GM12878 (cell line): Measurements from ENCODE around the gene TXNDC16. TPM values are rescaled to one million over a fixed set of nuclear protein-coding genes. Genes with fewer than 3 reads are reported as not detected.

Source experiments
- ATAC-seq: fragments of 200-7000 bp; cut with Tn5 transposase; 3 replicates; pipeline ENCODE4 v1.9.1; 2020; ENCODE audit warnings: mild to moderate bottlenecking, moderate library complexity
- BruUV-seq: library from RNA; stranded (reverse); fragments of 400-500 nt; replicated peaks from 2 replicates; lab custom pipeline; 2021; lab: Mats Ljungman, UMichigan
- CTCF ChIA-PET: fragments of 300-600 bp; sonication (Branson Sonifier 250); formaldehyde crosslinking; extraction: SDS; loops from one replicate; lab custom pipeline; 2021; ENCODE audit warnings: inconsistent platforms; lab: Yijun Ruan, JAX
- POLR2A ChIA-PET: fragments of 350-600 bp; formaldehyde crosslinking; extraction: SDS; loops from one replicate; lab custom pipeline; 2021; ENCODE audit warnings: inconsistent platforms; lab: Charles Lee
- RAD21 ChIA-PET: fragments of 300-600 bp; sonication (Branson Sonifier 250); formaldehyde crosslinking; loops from one replicate; lab custom pipeline; 2023; ENCODE audit warnings: antibody characterized with exemption; ENCODE audit not compliant: unreplicated experiment; lab: Charles Lee
- SMC1A ChIA-PET: fragments of 300-600 bp; sonication (Branson Sonifier 250); formaldehyde crosslinking; loops from one replicate; lab custom pipeline; 2023; ENCODE audit not compliant: unreplicated experiment, uncharacterized antibody; lab: Charles Lee
- DNase-seq: peaks from one replicate; pipeline ENCODE4 v3.0.0-alpha.2; 2011; ENCODE audit warnings: low read depth, low spot score
- FAIRE-seq: peaks from 3 replicates; lab custom pipeline; 2011; peaks lifted over from hg19 to GRCh38; lab: Jason Lieb, UNC
- H2AFZ ChIP-seq: 2 replicates; pipeline ENCODE4 v1.6.0; 2011; ENCODE audit warnings: low read depth, low read length, control low read depth; ENCODE audit not compliant: control insufficient read depth
- H3K27ac ChIP-seq: 2 replicates; pipeline ENCODE4 v1.5.1; 2011; ENCODE audit warnings: control low read depth; ENCODE audit not compliant: control insufficient read depth, insufficient read depth
- H3K27me3 ChIP-seq, 2 experiments: replicated peaks in 1 of 2; 2 replicates each; pipeline versions ENCODE4 v1.6.0 to v1.6.1; 2011; ENCODE audit warnings: low read length in 1 of 2; ENCODE audit not compliant: control insufficient read depth in 2 of 2, insufficient read depth in 2 of 2
- H3K36me3 ChIP-seq, 2 experiments: 2 replicates each; pipeline ENCODE4 v1.5.1; 2011; ENCODE audit warnings: low read length in 1 of 2; ENCODE audit not compliant: control insufficient read depth in 2 of 2, insufficient read depth in 2 of 2
- H3K4me1 ChIP-seq: 2 replicates; pipeline ENCODE4 v1.6.1; 2011; ENCODE audit warnings: mild to moderate bottlenecking, low read length, moderate library complexity, mixed read lengths; ENCODE audit not compliant: control insufficient read depth, insufficient read depth
- H3K4me2 ChIP-seq: 2 replicates; pipeline ENCODE4 v1.6.0; 2011; ENCODE audit warnings: control low read depth; ENCODE audit not compliant: control insufficient read depth, insufficient read depth
- H3K4me3 ChIP-seq: fragments of 200-600 bp; sonication (generic); 2 replicates; pipeline ENCODE4 v1.5.1; 2016
- H3K79me2 ChIP-seq: 2 replicates; pipeline ENCODE4 v1.6.0; 2011; ENCODE audit warnings: low read length; ENCODE audit not compliant: control insufficient read depth, insufficient read depth
- H3K9ac ChIP-seq: 2 replicates; pipeline ENCODE4 v1.8.0; 2011; ENCODE audit warnings: low read length, control low read depth, mixed read lengths; ENCODE audit not compliant: control insufficient read depth, insufficient read depth
- H3K9me3 ChIP-seq: replicated peaks from 3 replicates; pipeline ENCODE4 v1.5.1; 2011; ENCODE audit warnings: mild to moderate bottlenecking, low read length; ENCODE audit not compliant: control insufficient read depth, insufficient read depth
- H4K20me1 ChIP-seq: 2 replicates; pipeline ENCODE4 v1.6.0; 2011; ENCODE audit not compliant: control insufficient read depth, insufficient read depth
- ATF7 ChIP-seq: fragments of 450-650 bp; IDR thresholded peaks from 2 replicates; pipeline ENCODE4 v1.6.1; 2016; ENCODE audit warnings: low read depth, mild to moderate bottlenecking
- HDAC6 ChIP-seq: fragments of 200-600 bp; sonication (generic); IDR thresholded peaks from one replicate; pipeline ENCODE4 v1.8.0; 2017; ENCODE audit warnings: antibody characterized with exemption; ENCODE audit not compliant: unreplicated experiment
- POU2F2 ChIP-seq: IDR thresholded peaks from 3 replicates; pipeline ENCODE4 v1.6.1; 2011; ENCODE audit warnings: low read depth, mild to moderate bottlenecking, low read length, borderline replicate concordance
- RUNX3 ChIP-seq: IDR thresholded peaks from 2 replicates; pipeline ENCODE4 v1.6.1; 2012; ENCODE audit warnings: low read length, inconsistent platforms
- SMAD1 ChIP-seq: fragments of 450-650 bp; IDR thresholded peaks from 2 replicates; pipeline ENCODE4 v1.6.1; 2018; ENCODE audit warnings: mild to moderate bottlenecking, low read depth; ENCODE audit not compliant: partially characterized antibody
- SRF ChIP-seq, 2 experiments: IDR thresholded peaks; 2 replicates each; pipeline ENCODE4 v1.6.1; 2011; ENCODE audit warnings: low read depth in 2 of 2, low read length in 2 of 2, mild to moderate bottlenecking in 1 of 2, moderate library complexity in 1 of 2
- WGBS: methylation state at CpG from one replicate; pipeline ENCODE4 v1.1.6; 2016; ENCODE audit warnings: low lambda C conversion rate; ENCODE audit not compliant: insufficient replicate concordance, insufficient coverage; ENCODE audit errors: missing lambda C conversion rate; 5-methylcytosine and 5-hydroxymethylcytosine counted together
- in situ Hi-C: fragments of 300-500 bp; cut with MboI; formaldehyde crosslinking; loops from 9 replicates; pipeline ENCODE4 v1.14.3; 2018; ENCODE audit warnings: mixed read lengths
- intact Hi-C: fragments of 100-400 bp; cut with micrococcal nuclease; formaldehyde crosslinking; loops from one replicate; pipeline ENCODE4 v1.14.2; 2022; ENCODE audit not compliant: unreplicated experiment
- polyA plus RNA-seq, 11 experiments: library from polyadenylated mRNA; depleted of rRNA in 4 of 11; unstranded in 6 of 11; stranded (reverse) in 5 of 11; fragments of >200 nt; fragmentation: Nextera tagmentation in 4 of 11; fragmentation: Illumina TruSeq in 1 of 11; extraction: Ambion mirVana in 4 of 11; extraction: Trizol in 1 of 11; gene quantifications; 1 replicate in 1 of 11; 2 replicates in 10 of 11; pipeline versions ENCODE4 v1.2.1 to v1.2.3, GENCODE V29; 2011 to 2016; ENCODE audit warnings: inconsistent platforms in 2 of 11, missing spikeins in 2 of 11, low read depth in 1 of 11
- total RNA-seq, 4 experiments: library from RNA; depleted of rRNA in 3 of 4; stranded (reverse); fragments of >200 nt in 3 of 4; fragmentation: Illumina TruSeq in 1 of 4; extraction: Trizol in 1 of 4; gene quantifications; 2 replicates each; pipeline versions ENCODE4 v1.2.1 to v1.2.3, GENCODE V29; 2013 to 2021
- TF ChIP-seq, protein P1 (sequence below): IDR thresholded peaks from 2 replicates; pipeline ENCODE4 v1.6.1; 2011; ENCODE audit warnings: mild to moderate bottlenecking, low read depth, low read length, moderate library complexity; ENCODE audit not compliant: insufficient replicate concordance
- TF ChIP-seq, protein P2 (sequence below): fragments of 450-650 bp; conservative IDR thresholded peaks from 2 replicates; pipeline ENCODE4 v1.6.1; 2017; ENCODE audit warnings: mild to moderate bottlenecking, moderate library complexity
- TF ChIP-seq, protein P3 (sequence below): fragments of 450-650 bp; IDR thresholded peaks from 2 replicates; pipeline ENCODE4 v1.6.1; 2017; ENCODE audit warnings: antibody characterized with exemption, mild to moderate bottlenecking, moderate library complexity
- TF ChIP-seq, protein P4 (sequence below): fragments of 450-650 bp; IDR thresholded peaks from 2 replicates; pipeline ENCODE4 v1.6.1; 2016; ENCODE audit warnings: mild to moderate bottlenecking, moderate library complexity, borderline replicate concordance

Gene TXNDC16
- total and polyA plus RNA-seq, 10 of the 15 experiments (the other 5 are each of a cell fraction or from before 2014, with no cell fraction given) = 1.2 to 7.9 (median 5.5) TPM

DNA sequence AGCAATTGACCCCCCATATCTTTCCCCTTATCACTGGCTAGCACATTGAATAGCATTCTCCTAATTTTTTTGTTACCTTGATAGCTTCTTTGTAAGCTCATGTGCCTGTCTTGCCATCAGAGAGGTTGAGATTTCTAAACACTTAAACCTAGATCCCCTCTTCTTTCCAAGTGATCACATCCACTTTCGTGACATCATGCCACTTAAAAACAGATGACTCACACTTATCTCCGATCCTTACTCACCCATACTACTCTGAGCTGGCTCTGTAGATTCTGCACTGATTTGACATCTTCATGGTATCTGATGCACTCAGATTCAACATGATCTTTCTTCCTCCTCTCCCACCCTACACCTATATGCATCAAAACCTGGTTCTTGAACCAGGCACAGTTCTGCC, 10.8 kb upstream of the TXNDC16 start:
- CTCF ChIA-PET = interaction anchor here (1.3 kb wide), 1 partner anchor 36 kb away, joined by 3 read pairs; no protein-coding TSS in a partner anchor

More for the DNA sequence above, 10.8 kb upstream of the TXNDC16 start:
- in situ Hi-C loops (no loop called here), intact Hi-C loops (no loop called here)
- Histone ChIP-seq H3K4me1 (no peaks in the 10 kb centered on the region), H4K20me1 (no peaks in the 10 kb centered on the region), H3K4me2 (no peak overlapping the region), H3K27ac (no peak overlapping the region), H3K9ac (no peak overlapping the region), H3K79me2 (no peaks in the 10 kb centered on the region), H3K27me3 (no peaks in the 10 kb centered on the region), H3K36me3 (no peaks in the 10 kb centered on the region), H3K4me3 (no peak overlapping the region), H3K9me3 (no peaks in the 10 kb centered on the region), H2AFZ (no peak overlapping the region)
- WGBS = 27% methylated on average over 2 of the region's 2 CpGs
- BruUV-seq = no TSS peak
- TF ChIP-seq, protein P1, sequence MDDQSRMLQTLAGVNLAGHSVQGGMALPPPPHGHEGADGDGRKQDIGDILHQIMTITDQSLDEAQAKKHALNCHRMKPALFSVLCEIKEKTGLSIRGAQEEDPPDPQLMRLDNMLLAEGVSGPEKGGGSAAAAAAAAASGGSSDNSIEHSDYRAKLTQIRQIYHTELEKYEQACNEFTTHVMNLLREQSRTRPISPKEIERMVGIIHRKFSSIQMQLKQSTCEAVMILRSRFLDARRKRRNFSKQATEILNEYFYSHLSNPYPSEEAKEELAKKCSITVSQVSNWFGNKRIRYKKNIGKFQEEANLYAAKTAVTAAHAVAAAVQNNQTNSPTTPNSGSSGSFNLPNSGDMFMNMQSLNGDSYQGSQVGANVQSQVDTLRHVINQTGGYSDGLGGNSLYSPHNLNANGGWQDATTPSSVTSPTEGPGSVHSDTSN = no peak
- TF ChIP-seq, protein P2, sequence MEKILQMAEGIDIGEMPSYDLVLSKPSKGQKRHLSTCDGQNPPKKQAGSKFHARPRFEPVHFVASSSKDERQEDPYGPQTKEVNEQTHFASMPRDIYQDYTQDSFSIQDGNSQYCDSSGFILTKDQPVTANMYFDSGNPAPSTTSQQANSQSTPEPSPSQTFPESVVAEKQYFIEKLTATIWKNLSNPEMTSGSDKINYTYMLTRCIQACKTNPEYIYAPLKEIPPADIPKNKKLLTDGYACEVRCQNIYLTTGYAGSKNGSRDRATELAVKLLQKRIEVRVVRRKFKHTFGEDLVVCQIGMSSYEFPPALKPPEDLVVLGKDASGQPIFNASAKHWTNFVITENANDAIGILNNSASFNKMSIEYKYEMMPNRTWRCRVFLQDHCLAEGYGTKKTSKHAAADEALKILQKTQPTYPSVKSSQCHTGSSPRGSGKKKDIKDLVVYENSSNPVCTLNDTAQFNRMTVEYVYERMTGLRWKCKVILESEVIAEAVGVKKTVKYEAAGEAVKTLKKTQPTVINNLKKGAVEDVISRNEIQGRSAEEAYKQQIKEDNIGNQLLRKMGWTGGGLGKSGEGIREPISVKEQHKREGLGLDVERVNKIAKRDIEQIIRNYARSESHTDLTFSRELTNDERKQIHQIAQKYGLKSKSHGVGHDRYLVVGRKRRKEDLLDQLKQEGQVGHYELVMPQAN = no peak
- no peak for TF ChIP-seq POU2F2
- no peak for TF ChIP-seq RUNX3
- no peak for TF ChIP-seq ATF7
- TF ChIP-seq, protein P3, sequence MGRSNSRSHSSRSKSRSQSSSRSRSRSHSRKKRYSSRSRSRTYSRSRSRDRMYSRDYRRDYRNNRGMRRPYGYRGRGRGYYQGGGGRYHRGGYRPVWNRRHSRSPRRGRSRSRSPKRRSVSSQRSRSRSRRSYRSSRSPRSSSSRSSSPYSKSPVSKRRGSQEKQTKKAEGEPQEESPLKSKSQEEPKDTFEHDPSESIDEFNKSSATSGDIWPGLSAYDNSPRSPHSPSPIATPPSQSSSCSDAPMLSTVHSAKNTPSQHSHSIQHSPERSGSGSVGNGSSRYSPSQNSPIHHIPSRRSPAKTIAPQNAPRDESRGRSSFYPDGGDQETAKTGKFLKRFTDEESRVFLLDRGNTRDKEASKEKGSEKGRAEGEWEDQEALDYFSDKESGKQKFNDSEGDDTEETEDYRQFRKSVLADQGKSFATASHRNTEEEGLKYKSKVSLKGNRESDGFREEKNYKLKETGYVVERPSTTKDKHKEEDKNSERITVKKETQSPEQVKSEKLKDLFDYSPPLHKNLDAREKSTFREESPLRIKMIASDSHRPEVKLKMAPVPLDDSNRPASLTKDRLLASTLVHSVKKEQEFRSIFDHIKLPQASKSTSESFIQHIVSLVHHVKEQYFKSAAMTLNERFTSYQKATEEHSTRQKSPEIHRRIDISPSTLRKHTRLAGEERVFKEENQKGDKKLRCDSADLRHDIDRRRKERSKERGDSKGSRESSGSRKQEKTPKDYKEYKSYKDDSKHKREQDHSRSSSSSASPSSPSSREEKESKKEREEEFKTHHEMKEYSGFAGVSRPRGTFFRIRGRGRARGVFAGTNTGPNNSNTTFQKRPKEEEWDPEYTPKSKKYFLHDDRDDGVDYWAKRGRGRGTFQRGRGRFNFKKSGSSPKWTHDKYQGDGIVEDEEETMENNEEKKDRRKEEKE = no peak
- TF ChIP-seq, protein P4, sequence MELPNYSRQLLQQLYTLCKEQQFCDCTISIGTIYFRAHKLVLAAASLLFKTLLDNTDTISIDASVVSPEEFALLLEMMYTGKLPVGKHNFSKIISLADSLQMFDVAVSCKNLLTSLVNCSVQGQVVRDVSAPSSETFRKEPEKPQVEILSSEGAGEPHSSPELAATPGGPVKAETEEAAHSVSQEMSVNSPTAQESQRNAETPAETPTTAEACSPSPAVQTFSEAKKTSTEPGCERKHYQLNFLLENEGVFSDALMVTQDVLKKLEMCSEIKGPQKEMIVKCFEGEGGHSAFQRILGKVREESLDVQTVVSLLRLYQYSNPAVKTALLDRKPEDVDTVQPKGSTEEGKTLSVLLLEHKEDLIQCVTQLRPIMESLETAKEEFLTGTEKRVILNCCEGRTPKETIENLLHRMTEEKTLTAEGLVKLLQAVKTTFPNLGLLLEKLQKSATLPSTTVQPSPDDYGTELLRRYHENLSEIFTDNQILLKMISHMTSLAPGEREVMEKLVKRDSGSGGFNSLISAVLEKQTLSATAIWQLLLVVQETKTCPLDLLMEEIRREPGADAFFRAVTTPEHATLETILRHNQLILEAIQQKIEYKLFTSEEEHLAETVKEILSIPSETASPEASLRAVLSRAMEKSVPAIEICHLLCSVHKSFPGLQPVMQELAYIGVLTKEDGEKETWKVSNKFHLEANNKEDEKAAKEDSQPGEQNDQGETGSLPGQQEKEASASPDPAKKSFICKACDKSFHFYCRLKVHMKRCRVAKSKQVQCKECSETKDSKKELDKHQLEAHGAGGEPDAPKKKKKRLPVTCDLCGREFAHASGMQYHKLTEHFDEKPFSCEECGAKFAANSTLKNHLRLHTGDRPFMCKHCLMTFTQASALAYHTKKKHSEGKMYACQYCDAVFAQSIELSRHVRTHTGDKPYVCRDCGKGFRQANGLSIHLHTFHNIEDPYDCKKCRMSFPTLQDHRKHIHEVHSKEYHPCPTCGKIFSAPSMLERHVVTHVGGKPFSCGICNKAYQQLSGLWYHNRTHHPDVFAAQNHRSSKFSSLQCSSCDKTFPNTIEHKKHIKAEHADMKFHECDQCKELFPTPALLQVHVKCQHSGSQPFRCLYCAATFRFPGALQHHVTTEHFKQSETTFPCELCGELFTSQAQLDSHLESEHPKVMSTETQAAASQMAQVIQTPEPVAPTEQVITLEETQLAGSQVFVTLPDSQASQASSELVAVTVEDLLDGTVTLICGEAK = no peak
- TF ChIP-seq SRF (IDR thresholded peaks at IDR 0.05; ENCODE audit: low read depth in 2 of 2, low read length in 2 of 2) = no peak
- TF ChIP-seq SMAD1 = no peak
- TF ChIP-seq HDAC6 = no peak
- ChIA-PET POLR2A (no interaction called here), SMC1A (no interaction called here), RAD21 (no interaction called here)
- DNase-seq = no peak
- no peak for ATAC-seq
- no peak for FAIRE-seq
